ENCODE results near the gene CLCN6.

The CLCN6 gene

DNA sequence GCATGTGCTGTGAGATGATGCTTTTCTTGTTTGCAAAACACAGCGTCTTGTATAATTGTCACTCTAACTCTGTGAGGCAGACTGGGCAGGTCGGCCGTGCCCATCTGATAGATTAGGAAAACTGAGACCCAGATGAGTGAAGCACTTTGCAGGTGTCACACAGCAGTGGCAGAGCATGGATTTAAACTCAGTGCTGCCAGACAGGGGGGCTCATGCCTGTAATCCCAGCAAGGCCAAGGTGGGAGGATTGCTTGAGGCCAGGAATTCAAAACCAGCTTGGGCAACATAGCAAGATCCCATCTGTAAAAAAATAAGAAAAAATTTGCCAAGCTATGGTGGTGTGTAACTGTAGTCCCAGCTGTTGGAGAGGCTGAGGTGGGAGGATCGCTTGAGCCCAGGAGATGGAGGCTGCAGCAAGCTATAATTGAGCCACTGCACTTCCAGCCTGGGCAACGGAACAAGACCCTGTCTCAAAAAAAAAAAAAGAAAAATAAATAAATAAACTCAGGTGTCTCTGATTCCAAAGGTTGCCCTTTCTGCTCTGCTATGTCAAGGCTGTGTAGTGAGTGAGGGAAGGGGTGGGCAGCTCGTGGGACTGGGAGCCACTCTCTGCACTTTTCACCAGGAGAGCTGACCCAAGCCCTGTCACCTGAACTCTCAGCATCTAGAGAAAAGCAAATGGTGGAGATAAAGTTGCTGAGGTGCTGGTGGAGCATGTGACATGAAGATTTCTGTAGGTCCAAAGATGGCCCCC is 85.6 kb downstream of the CLCN6 start:
- TF ChIP-seq, protein P1, sequence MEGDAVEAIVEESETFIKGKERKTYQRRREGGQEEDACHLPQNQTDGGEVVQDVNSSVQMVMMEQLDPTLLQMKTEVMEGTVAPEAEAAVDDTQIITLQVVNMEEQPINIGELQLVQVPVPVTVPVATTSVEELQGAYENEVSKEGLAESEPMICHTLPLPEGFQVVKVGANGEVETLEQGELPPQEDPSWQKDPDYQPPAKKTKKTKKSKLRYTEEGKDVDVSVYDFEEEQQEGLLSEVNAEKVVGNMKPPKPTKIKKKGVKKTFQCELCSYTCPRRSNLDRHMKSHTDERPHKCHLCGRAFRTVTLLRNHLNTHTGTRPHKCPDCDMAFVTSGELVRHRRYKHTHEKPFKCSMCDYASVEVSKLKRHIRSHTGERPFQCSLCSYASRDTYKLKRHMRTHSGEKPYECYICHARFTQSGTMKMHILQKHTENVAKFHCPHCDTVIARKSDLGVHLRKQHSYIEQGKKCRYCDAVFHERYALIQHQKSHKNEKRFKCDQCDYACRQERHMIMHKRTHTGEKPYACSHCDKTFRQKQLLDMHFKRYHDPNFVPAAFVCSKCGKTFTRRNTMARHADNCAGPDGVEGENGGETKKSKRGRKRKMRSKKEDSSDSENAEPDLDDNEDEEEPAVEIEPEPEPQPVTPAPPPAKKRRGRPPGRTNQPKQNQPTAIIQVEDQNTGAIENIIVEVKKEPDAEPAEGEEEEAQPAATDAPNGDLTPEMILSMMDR (IDR thresholded peaks at IDR 0.05): no peak
- no peak for TF ChIP-seq ZFX (IDR thresholded peaks at IDR 0.05; ENCODE audit: borderline replicate concordance)
- H3K27ac ChIP-seq: no peak overlapping the region

Measured in 22Rv1 (cell line).